Right lobe of liver (tissue), 4 donors: ENCODE data around the gene PRRX1.

Source experiments
- POLR2A ChIP-seq: fragments of 450-650 bp; IDR thresholded peaks from one replicate; pipeline ENCODE4 v1.6.1; 2017; ENCODE audit warnings: antibody characterized with exemption, mild to moderate bottlenecking
- TF ChIP-seq, protein P1 (sequence below), 4 donors: fragments of 200-600 bp in 3 of 4; fragments of 450-650 bp in 1 of 4; IDR thresholded peaks; one replicate each; pipeline versions ENCODE4 v1.5.1 to v1.8.0; 2016 to 2022; ENCODE audit warnings: antibody characterized with exemption in 4 of 4, mild to moderate bottlenecking in 2 of 4
- donor health status: DM: no; HTN: no; CAD: no.
- donor health status: DM: no; HTN: no; CAD: no.
- donor health status: DM: no; HTN: yes; CAD: no.

DNA sequence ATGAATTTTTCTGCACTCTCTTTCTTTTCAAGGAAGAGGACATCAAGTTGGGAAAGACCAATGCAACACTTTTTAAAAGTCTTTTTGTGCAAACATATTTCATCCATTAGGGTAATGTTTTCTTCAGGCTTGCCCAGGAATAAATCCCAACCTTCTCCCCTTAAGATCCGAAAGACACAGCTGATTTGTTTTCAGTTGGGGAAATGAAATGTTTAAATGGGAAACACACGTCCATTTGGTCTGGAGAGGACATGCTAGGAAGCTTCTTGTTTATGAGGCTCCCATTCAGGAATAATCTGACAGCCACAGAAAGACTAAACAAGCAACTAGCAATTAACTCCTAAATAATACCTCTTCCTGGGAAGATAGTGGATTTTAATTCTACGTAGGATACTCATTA, 91.9 kb downstream of the PRRX1 start:
- TF ChIP-seq, protein P1, sequence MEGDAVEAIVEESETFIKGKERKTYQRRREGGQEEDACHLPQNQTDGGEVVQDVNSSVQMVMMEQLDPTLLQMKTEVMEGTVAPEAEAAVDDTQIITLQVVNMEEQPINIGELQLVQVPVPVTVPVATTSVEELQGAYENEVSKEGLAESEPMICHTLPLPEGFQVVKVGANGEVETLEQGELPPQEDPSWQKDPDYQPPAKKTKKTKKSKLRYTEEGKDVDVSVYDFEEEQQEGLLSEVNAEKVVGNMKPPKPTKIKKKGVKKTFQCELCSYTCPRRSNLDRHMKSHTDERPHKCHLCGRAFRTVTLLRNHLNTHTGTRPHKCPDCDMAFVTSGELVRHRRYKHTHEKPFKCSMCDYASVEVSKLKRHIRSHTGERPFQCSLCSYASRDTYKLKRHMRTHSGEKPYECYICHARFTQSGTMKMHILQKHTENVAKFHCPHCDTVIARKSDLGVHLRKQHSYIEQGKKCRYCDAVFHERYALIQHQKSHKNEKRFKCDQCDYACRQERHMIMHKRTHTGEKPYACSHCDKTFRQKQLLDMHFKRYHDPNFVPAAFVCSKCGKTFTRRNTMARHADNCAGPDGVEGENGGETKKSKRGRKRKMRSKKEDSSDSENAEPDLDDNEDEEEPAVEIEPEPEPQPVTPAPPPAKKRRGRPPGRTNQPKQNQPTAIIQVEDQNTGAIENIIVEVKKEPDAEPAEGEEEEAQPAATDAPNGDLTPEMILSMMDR (IDR thresholded peaks at IDR 0.05) = no peak
- TF ChIP-seq POLR2A = no peak
